Suppressor macrophage treated with lipopolysaccharide for 1 hour (primary cell): Measurements from ENCODE around the gene EXOC2.

Experiments
- DNase-seq, 3 donors: peaks; one replicate each; pipeline ENCODE4 v3.0.0-alpha.2; 2020 to 2022

Gene EXOC2

GRCh38 chr6:439641-440167 lies 253.2 kb downstream of the EXOC2 start:
- DNase-seq: no peak

GRCh38 chr6:438634-439170 lies 254.2 kb downstream of the EXOC2 start:
- DNase-seq: no peak

- no peak for DNase-seq
Observed at GRCh38 chr6:437037-437392, 255.9 kb downstream of the EXOC2 start.

GRCh38 chr6:436308-437036 lies 256.5 kb downstream of the EXOC2 start:
- no peak for DNase-seq

GRCh38 chr6:435441-436307 lies 257.3 kb downstream of the EXOC2 start:
- no peak for DNase-seq
